Measurements from ENCODE around the gene KLHL22. TPM values are rescaled to one million over a fixed set of nuclear protein-coding genes. Genes with fewer than 3 reads are reported as not detected.

The KLHL22 gene
- total and polyA plus RNA-seq, 2 donors (not counting 3 experiments of a cell fraction or from before 2014, with no cell fraction given): 24.2 to 33.6 TPM

DNA sequence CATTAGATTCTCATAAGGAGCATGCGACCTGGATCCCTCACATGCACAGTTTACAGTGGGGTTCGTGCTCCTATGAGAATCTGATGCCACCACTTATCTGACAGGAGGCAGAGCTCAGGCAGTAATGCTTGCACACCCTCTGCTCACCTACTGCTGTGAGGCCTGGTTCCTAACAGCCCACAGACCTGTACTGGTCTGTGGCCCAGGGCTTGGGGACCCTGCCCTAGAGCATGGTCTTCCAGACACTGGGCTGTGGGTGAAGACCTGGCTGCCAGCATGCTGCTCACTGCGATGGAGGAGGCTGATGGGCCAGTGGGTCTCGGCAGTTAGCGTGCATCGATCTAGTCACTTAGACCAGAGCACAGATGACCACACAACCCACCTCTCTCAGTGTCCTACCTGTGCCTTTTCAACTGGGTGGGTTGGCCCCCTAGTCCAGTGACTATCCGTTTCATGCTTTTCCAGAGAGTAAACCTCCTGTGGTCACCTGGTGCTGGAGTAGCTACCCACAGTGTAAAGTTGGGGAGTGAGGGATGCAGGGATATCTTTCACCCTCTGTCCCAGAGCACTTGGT, 32.9 kb upstream of the KLHL22 start:
- Histone ChIP-seq H3K27me3 (ENCODE audit: control insufficient read depth in 2 of 2, insufficient read depth in 2 of 2, low read length in 2 of 2) (no peaks in the 10 kb centered on the region), H3K79me2 (ENCODE audit: control insufficient read depth, insufficient read depth, low read length) (peaks cover 95% of the 10 kb centered on the region), H3K4me3 (replicated peaks in 1 of 3; ENCODE audit: insufficient read depth in 1 of 3, low read depth in 1 of 3, low read length in 3 of 3) (no peak overlapping the region), H3K9me3 (replicated peaks; ENCODE audit: control insufficient read depth, insufficient read depth, low read length) (no peaks in the 10 kb centered on the region), H3K4me1 (ENCODE audit: control insufficient read depth, extremely low read depth, insufficient read depth, low read length) (peaks cover 58% of the 10 kb centered on the region), H2AFZ (ENCODE audit: low read depth, low read length) (no peak overlapping the region), H3K27ac (ENCODE audit: insufficient read depth, low read depth, low read length) (no peak overlapping the region), H3K36me3 (ENCODE audit: control insufficient read depth in 2 of 2, extremely low read depth in 1 of 2, insufficient read depth in 2 of 2, low read length in 2 of 2) (peaks cover 4 to 6% of the 10 kb centered on the region in 2 experiments), H3K4me2 (ENCODE audit: insufficient read depth, low read length) (no peak overlapping the region), H3K9ac (replicated peaks; ENCODE audit: extremely low read depth, insufficient read depth, low read length) (no peak overlapping the region), H4K20me1 (replicated peaks; ENCODE audit: control insufficient read depth, extremely low read depth, insufficient read depth, low read length) (no peaks in the 10 kb centered on the region), H3K9me1 (replicated peaks; ENCODE audit: control insufficient read depth, extremely low read depth, insufficient read depth, low read length) (no peaks in the 10 kb centered on the region)
- CTCF ChIA-PET: interaction anchor here (1.4 to 1.7 kb wide), 2 partner anchors 9 to 110 kb away, joined by 3 to 4 read pairs; no protein-coding TSS in a partner anchor
- intact Hi-C loops (cut with micrococcal nuclease): no loop called here
- POLR2A ChIA-PET: no interaction called here
- dilution Hi-C loops (cut with MboI; ENCODE audit: extremely low pct_ligation_motif_present, low sequenced_read_pairs): no loop called here
- TF ChIP-seq, protein P1, sequence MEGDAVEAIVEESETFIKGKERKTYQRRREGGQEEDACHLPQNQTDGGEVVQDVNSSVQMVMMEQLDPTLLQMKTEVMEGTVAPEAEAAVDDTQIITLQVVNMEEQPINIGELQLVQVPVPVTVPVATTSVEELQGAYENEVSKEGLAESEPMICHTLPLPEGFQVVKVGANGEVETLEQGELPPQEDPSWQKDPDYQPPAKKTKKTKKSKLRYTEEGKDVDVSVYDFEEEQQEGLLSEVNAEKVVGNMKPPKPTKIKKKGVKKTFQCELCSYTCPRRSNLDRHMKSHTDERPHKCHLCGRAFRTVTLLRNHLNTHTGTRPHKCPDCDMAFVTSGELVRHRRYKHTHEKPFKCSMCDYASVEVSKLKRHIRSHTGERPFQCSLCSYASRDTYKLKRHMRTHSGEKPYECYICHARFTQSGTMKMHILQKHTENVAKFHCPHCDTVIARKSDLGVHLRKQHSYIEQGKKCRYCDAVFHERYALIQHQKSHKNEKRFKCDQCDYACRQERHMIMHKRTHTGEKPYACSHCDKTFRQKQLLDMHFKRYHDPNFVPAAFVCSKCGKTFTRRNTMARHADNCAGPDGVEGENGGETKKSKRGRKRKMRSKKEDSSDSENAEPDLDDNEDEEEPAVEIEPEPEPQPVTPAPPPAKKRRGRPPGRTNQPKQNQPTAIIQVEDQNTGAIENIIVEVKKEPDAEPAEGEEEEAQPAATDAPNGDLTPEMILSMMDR (IDR thresholded peaks at IDR 0.05; ENCODE audit: extremely low read depth in 1 of 2, insufficient read depth in 1 of 2, low read depth in 1 of 2, low read length in 2 of 2): no peak
- no peak for TF ChIP-seq MYC (IDR thresholded peaks at IDR 0.05; ENCODE audit: low read depth, low read length)
- TF ChIP-seq GATA2 (IDR thresholded peaks at IDR 0.05; ENCODE audit: insufficient read depth, insufficient read length, low read depth, low read length): no peak
- no peak for TF ChIP-seq POLR2A (IDR thresholded peaks at IDR 0.05; ENCODE audit: low read depth, low read length)
- TF ChIP-seq JUN (IDR thresholded peaks at IDR 0.05; ENCODE audit: borderline replicate concordance, insufficient read depth, insufficient read length, low read depth): no peak
- TF ChIP-seq MAX (IDR thresholded peaks at IDR 0.05; ENCODE audit: insufficient read depth, insufficient read length): no peak
- TF ChIP-seq FOS (IDR thresholded peaks at IDR 0.05; ENCODE audit: borderline replicate concordance, insufficient read depth, low read length): no peak
- TF ChIP-seq EZH2 (IDR thresholded peaks at IDR 0.05; ENCODE audit: borderline replicate concordance, low read depth, low read length, severe bottlenecking): no peak
- TF ChIP-seq POLR2AphosphoS5 (IDR thresholded peaks at IDR 0.05; ENCODE audit: insufficient read depth, low read depth, low read length): no peak
- FAIRE-seq (no peak), DNase-seq (ENCODE audit: low read depth, low spot score) (no peak)
- BruUV-seq (replicated peaks): no TSS peak

Measured in endothelial cell of umbilical vein (primary cell).